ENCODE results near the gene FILIP1. TPM values are rescaled to one million over a fixed set of nuclear protein-coding genes. Genes with fewer than 3 reads are reported as not detected.

Gene FILIP1
- polyA plus RNA-seq, 1 of the 3 experiments (the other 2 are of a cell fraction): 0.03 TPM

GRCh38 chr6:75421316-75422023 lies 72.1 kb downstream of the FILIP1 start:
- DNase-seq: no peak
- WGBS (ENCODE audit: low lambda C conversion rate): 69% methylated on average over 10 of the region's 11 CpGs
- POLR2A ChIA-PET: no interaction called here

GRCh38 chr6:75419980-75420379 lies 73.6 kb downstream of the FILIP1 start:
- ChIA-PET CTCF (interaction anchor here (1.2 kb wide), 1 partner anchor 50 kb away, joined by 3 read pairs; no protein-coding TSS in a partner anchor), POLR2A (no interaction called here)
- Histone ChIP-seq H3K9me3 (no peaks in the 10 kb centered on the region), H3K4me2 (no peak overlapping the region), H2AFZ (ENCODE audit: low read depth) (no peak overlapping the region), H3K9me2 (no peaks in the 10 kb centered on the region), H3K4me1 (ENCODE audit: control insufficient read depth in 1 of 2, insufficient read depth in 2 of 2, low read depth in 1 of 2, low read length in 1 of 2) (peaks cover 0 to 22% of the 10 kb centered on the region in 2 experiments; a peak in 2 of 4 replicates), H4K20me1 (ENCODE audit: insufficient read depth) (no peaks in the 10 kb centered on the region), H3K36me3 (replicated peaks in 1 of 2; ENCODE audit: control insufficient read depth in 1 of 2, insufficient read depth in 2 of 2, low read length in 1 of 2) (no peaks in the 10 kb centered on the region), H3K27ac (ENCODE audit: low read depth in 2 of 2, low read length in 1 of 2) (no peak overlapping the region), H3K79me2 (ENCODE audit: insufficient read depth) (no peaks in the 10 kb centered on the region), H3F3A (replicated peaks; ENCODE audit: insufficient read depth) (peaks cover 13% of the 10 kb centered on the region), H3K4me3 (ENCODE audit: low read depth in 2 of 2, low read length in 1 of 2) (no peak overlapping the region), H3K27me3 (ENCODE audit: insufficient read depth) (no peaks in the 10 kb centered on the region), H3K9ac (no peak overlapping the region)
- 91% methylated on average over 1 of the region's 1 CpG for WGBS (ENCODE audit: low lambda C conversion rate)
- TF ChIP-seq REST (IDR thresholded peaks at IDR 0.05; ENCODE audit: low read depth, low read length): no peak
- no peak for TF ChIP-seq TAF1 (IDR thresholded peaks at IDR 0.05; ENCODE audit: borderline replicate concordance, low read depth, low read length)
- no peak for TF ChIP-seq IRF3 (IDR thresholded peaks at IDR 0.05; ENCODE audit: low read depth, low read length)
- no peak for TF ChIP-seq MXI1 (IDR thresholded peaks at IDR 0.05; ENCODE audit: low read depth, low read length)
- no peak for TF ChIP-seq USF2 (IDR thresholded peaks at IDR 0.05; ENCODE audit: borderline replicate concordance, low read depth, low read length)
- TF ChIP-seq RXRA (IDR thresholded peaks at IDR 0.05; ENCODE audit: borderline replicate concordance, low read depth): no peak
- TF ChIP-seq FOXJ3 (CRISPR knock-in tag; IDR thresholded peaks at IDR 0.05): no peak
- no peak for DNase-seq

More at GRCh38 chr6:75421316-75422023, 72.1 kb downstream of the FILIP1 start:
- Histone ChIP-seq H3K79me2 (ENCODE audit: insufficient read depth) (no peaks in the 10 kb centered on the region), H3F3A (replicated peaks; ENCODE audit: insufficient read depth) (peaks cover 18% of the 10 kb centered on the region), H3K27me3 (ENCODE audit: insufficient read depth) (no peaks in the 10 kb centered on the region), H3K9me3 (no peaks in the 10 kb centered on the region), H4K20me1 (ENCODE audit: insufficient read depth) (no peaks in the 10 kb centered on the region), H3K4me3 (ENCODE audit: low read depth in 2 of 2, low read length in 1 of 2) (no peak overlapping the region), H3K4me1 (ENCODE audit: control insufficient read depth in 1 of 2, insufficient read depth in 2 of 2, low read depth in 1 of 2, low read length in 1 of 2) (peaks cover 0 to 28% of the 10 kb centered on the region in 2 experiments; a peak in 2 of 4 replicates), H3K36me3 (replicated peaks in 1 of 2; ENCODE audit: control insufficient read depth in 1 of 2, insufficient read depth in 2 of 2, low read length in 1 of 2) (no peaks in the 10 kb centered on the region), H2AFZ (ENCODE audit: low read depth) (no peak overlapping the region), H3K4me2 (no peak overlapping the region), H3K9ac (no peak overlapping the region), H3K27ac (ENCODE audit: low read depth in 2 of 2, low read length in 1 of 2) (no peak overlapping the region), H3K9me2 (no peaks in the 10 kb centered on the region)
- CTCF ChIA-PET: interaction anchor here (1.2 kb wide), 1 partner anchor 52 kb away, joined by 3 read pairs; no protein-coding TSS in a partner anchor
- no peak for TF ChIP-seq NRF1 (IDR thresholded peaks at IDR 0.05; ENCODE audit: low read depth, low read length)
- TF ChIP-seq TEAD4 (IDR thresholded peaks at IDR 0.05; ENCODE audit: borderline replicate concordance, insufficient read depth): no peak
